HepG2 (cell line): ENCODE measurements around the gene WDR37.

Experiments used
- ETV6 ChIP-seq: sonication (generic); formaldehyde crosslinking; conservative IDR thresholded peaks from 2 replicates; pipeline ENCODE4 v1.4.0; 2020; ENCODE audit warnings: missing genetic modification reagents
- EZH2 ChIP-seq: conservative IDR thresholded peaks from 2 replicates; pipeline ENCODE4 v1.6.1; 2012; ENCODE audit warnings: mild to moderate bottlenecking, low read depth, low read length, moderate library complexity
- FOXK2 ChIP-seq: fragments of 450-650 bp; IDR thresholded peaks from 2 replicates; pipeline ENCODE4 v1.6.1; 2016
- MAFG ChIP-seq: sonication (generic); formaldehyde crosslinking; IDR thresholded peaks from 2 replicates; pipeline ENCODE4 v1.5.1; 2020; ENCODE audit warnings: mild to moderate bottlenecking, missing genetic modification reagents
- POLR2AphosphoS5 ChIP-seq: IDR thresholded peaks from 2 replicates; pipeline ENCODE4 v1.6.1; 2012; ENCODE audit warnings: low read depth, low read length
- TCF7L2 ChIP-seq: IDR thresholded peaks from 2 replicates; pipeline ENCODE4 v1.6.1; 2011; ENCODE audit warnings: mild to moderate bottlenecking, low read depth, low read length, moderate library complexity
- ZBTB7A ChIP-seq: sonication (generic); formaldehyde crosslinking; IDR thresholded peaks from 2 replicates; pipeline ENCODE4 v1.8.0; 2022; ENCODE audit warnings: mild to moderate bottlenecking, missing genetic modification reagents
- ZNF274 ChIP-seq: sonication (generic); formaldehyde crosslinking; IDR thresholded peaks from 2 replicates; pipeline ENCODE4 v1.5.1; 2020; ENCODE audit warnings: mild to moderate bottlenecking, missing genetic modification reagents
- TF ChIP-seq, protein P1 (sequence below), 2 experiments: IDR thresholded peaks; 2 replicates each; pipeline ENCODE4 v1.6.1; 2011 to 2012; ENCODE audit warnings: low read length in 2 of 2, borderline replicate concordance in 1 of 2, low read depth in 1 of 2, mild to moderate bottlenecking in 1 of 2, moderate library complexity in 1 of 2
- TF ChIP-seq, protein P2 (sequence below): sonication (generic); formaldehyde crosslinking; IDR thresholded peaks from 2 replicates; pipeline ENCODE4 v1.5.0; 2020; ENCODE audit warnings: mild to moderate bottlenecking, missing genetic modification reagents
- TF ChIP-seq, protein P3 (sequence below): sonication (generic); formaldehyde crosslinking; IDR thresholded peaks from 2 replicates; pipeline ENCODE4 v1.5.0; 2020; ENCODE audit warnings: mild to moderate bottlenecking, missing genetic modification reagents, moderate library complexity
- TF ChIP-seq, protein P4 (sequence below): sonication (generic); formaldehyde crosslinking; IDR thresholded peaks from 2 replicates; pipeline ENCODE4 v1.4.0; 2020; ENCODE audit warnings: missing genetic modification reagents

DNA sequence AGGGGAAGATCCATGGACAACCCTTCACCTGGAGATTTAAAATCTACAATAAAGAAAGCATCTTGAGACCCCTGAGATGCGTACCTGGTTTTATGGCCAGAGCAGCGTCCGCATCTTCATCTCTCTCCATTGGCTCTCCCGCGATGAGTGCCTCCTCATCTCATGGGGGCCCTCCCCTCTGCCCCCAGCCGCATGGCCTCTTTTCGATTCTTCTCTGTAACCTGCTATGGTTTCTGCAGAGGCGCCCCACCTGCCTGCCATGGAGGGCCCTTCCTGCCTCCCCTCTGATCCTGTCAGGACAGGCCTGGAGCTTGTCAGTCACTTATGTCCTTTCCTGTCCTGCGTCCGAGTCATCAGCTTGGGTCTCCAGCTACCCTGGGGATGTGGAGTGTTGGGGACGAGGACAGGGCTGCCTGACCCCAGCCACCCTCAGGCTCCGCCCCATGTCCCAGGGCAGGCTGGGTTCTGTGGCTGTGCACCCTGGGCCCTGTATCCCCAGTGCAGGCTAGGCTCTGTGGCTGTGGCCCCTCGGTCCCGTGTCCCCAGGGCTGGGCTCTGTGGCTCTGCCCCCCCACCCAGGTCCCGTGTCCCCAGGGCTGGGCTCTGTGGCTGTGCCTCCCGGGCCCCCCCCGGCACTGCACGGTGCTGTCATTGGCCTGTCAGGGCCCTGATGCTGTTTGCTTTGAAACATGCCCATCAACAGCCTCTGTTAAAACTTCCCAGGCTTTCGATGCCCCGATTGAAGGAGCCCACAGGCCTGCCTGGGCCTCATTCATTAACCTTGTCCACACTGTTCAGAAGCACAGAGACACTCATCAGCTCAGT is 99.8 kb downstream of the WDR37 start:
- TF ChIP-seq POLR2AphosphoS5 (no peak), ZBTB7A (no peak), MAFG (CRISPR knock-in tag) (no peak), ETV6 (no peak), EZH2 (no peak), ZNF274 (CRISPR knock-in tag) (no peak), FOXK2 (no peak), TCF7L2 (no peak)
- TF ChIP-seq, protein P1, sequence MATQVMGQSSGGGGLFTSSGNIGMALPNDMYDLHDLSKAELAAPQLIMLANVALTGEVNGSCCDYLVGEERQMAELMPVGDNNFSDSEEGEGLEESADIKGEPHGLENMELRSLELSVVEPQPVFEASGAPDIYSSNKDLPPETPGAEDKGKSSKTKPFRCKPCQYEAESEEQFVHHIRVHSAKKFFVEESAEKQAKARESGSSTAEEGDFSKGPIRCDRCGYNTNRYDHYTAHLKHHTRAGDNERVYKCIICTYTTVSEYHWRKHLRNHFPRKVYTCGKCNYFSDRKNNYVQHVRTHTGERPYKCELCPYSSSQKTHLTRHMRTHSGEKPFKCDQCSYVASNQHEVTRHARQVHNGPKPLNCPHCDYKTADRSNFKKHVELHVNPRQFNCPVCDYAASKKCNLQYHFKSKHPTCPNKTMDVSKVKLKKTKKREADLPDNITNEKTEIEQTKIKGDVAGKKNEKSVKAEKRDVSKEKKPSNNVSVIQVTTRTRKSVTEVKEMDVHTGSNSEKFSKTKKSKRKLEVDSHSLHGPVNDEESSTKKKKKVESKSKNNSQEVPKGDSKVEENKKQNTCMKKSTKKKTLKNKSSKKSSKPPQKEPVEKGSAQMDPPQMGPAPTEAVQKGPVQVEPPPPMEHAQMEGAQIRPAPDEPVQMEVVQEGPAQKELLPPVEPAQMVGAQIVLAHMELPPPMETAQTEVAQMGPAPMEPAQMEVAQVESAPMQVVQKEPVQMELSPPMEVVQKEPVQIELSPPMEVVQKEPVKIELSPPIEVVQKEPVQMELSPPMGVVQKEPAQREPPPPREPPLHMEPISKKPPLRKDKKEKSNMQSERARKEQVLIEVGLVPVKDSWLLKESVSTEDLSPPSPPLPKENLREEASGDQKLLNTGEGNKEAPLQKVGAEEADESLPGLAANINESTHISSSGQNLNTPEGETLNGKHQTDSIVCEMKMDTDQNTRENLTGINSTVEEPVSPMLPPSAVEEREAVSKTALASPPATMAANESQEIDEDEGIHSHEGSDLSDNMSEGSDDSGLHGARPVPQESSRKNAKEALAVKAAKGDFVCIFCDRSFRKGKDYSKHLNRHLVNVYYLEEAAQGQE (IDR thresholded peaks at IDR 0.05; ENCODE audit: borderline replicate concordance in 1 of 2, low read depth in 1 of 2, low read length in 2 of 2) = no peak
- TF ChIP-seq, protein P2, sequence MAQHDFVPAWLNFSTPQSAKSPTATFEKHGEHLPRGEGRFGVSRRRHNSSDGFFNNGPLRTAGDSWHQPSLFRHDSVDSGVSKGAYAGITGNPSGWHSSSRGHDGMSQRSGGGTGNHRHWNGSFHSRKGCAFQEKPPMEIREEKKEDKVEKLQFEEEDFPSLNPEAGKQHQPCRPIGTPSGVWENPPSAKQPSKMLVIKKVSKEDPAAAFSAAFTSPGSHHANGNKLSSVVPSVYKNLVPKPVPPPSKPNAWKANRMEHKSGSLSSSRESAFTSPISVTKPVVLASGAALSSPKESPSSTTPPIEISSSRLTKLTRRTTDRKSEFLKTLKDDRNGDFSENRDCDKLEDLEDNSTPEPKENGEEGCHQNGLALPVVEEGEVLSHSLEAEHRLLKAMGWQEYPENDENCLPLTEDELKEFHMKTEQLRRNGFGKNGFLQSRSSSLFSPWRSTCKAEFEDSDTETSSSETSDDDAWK = no peak
- TF ChIP-seq, protein P3, sequence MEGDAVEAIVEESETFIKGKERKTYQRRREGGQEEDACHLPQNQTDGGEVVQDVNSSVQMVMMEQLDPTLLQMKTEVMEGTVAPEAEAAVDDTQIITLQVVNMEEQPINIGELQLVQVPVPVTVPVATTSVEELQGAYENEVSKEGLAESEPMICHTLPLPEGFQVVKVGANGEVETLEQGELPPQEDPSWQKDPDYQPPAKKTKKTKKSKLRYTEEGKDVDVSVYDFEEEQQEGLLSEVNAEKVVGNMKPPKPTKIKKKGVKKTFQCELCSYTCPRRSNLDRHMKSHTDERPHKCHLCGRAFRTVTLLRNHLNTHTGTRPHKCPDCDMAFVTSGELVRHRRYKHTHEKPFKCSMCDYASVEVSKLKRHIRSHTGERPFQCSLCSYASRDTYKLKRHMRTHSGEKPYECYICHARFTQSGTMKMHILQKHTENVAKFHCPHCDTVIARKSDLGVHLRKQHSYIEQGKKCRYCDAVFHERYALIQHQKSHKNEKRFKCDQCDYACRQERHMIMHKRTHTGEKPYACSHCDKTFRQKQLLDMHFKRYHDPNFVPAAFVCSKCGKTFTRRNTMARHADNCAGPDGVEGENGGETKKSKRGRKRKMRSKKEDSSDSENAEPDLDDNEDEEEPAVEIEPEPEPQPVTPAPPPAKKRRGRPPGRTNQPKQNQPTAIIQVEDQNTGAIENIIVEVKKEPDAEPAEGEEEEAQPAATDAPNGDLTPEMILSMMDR (CRISPR knock-in tag) = no peak
- TF ChIP-seq, protein P4, sequence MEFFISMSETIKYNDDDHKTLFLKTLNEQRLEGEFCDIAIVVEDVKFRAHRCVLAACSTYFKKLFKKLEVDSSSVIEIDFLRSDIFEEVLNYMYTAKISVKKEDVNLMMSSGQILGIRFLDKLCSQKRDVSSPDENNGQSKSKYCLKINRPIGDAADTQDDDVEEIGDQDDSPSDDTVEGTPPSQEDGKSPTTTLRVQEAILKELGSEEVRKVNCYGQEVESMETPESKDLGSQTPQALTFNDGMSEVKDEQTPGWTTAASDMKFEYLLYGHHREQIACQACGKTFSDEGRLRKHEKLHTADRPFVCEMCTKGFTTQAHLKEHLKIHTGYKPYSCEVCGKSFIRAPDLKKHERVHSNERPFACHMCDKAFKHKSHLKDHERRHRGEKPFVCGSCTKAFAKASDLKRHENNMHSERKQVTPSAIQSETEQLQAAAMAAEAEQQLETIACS (CRISPR knock-in tag) = no peak
